A549 treated with CpdA at 1 μM for 4 hours (cell line): Measurements from ENCODE around the gene CDIPT. TPM values are rescaled to one million over a fixed set of nuclear protein-coding genes. Genes with fewer than 3 reads are reported as not detected.

ENCODE experiments used
- total RNA-seq: library from RNA; stranded (reverse); fragments of 200-300 nt; extraction: Qiagen RNA extraction; gene quantifications from 5 replicates; pipeline ENCODE4 v1.2.3, GENCODE V29; 2022; ENCODE audit warnings: low read depth

CDIPT gene
- total RNA-seq, result 63.2 to 108 TPM (median 103 TPM) in 5 replicates

GRCh38 chr16:29862884-29863668 lies at the start of gene CDIPT:
CDIPT (minus strand) TSS chr16:29863226; CDS start chr16:29862857, 369 bp downstream.

DNA sequence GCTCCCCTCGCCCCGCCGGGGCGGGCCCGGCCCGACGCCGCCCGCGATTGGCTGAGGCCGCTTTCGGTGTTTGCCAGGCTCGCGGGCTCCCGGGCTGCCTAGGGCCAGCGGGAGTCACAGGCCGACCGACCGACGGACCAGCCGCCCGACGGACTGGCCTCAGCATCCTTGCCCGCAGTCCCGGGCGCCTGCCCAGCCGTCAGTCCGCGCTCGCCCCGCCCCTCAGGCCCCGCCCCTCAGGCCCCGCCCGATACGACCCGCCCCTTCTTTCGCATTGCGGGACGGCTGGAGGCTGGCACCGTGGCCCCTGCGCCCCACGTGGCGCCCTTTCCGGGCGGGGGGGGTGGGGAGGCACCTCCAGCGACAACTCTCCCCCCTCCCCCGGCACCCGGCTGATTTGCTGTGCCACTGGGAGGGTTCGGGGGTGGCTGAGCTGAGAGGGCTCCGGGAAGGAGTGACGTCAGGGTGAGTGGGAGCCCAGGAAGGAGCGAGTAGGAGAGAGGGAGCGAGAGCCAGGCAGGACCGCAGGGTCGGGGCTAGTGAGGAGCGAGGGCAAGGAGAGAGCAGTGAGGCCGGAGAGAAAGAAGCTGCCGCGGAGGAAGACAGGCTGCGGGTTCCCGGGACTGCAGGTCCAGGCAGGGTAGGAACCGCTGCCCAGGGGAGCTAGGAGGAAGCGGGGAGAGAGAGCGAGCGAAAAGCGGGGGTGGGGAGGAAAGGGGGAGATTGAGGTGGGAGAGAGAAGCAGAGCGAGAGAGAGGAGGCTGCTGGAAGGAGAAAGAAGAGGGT lies 37.3 kb upstream of the CDIPT start, which contains the start of gene ASPHD1:
TSS of gene ASPHD1 (plus strand) at position 387 of the 786 bp plus-strand sequence. CDS start 484 bp downstream, outside the sequence.

DNA sequence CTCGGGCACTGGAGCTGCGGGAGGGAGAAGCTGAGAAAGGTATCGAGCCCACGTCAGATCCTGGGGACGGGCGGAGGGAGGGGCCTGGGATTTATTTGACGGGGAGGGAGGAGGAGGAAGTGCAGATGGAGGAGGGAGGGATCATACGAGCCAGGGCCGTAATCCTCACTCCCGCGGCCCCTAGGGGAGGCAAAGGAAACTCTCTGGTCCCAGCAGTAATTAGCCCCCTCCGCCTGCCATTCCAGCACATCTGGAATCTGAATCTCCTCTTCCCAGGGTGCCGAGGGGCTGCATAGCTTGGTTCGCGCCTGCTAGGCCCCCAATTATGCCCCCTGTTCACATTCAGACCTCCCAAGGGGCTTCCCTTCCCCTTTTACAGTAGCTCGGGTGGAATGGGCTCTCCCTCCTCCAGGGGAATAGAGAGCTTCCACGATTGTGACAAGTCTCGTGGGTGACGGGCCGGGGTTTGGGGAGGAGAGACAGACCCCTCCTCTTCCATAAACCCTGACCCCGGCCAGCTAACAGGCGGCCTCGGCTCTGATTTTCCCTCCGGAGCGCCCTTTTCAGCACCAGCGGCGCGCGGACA lies 36.6 kb upstream of the CDIPT start, which contains the start of gene SEZ6L2:
TSS of gene SEZ6L2 (minus strand) at position 35 of the 586 bp plus-strand sequence. CDS start 531 bp downstream, outside the sequence.

GRCh38 chr16:29820271-29820701 lies 42.7 kb downstream of the CDIPT start, which contains the start of gene MVP:
MVP (plus strand) TSS chr16:29820462; CDS start chr16:29830550, 10,088 bp downstream.

DNA sequence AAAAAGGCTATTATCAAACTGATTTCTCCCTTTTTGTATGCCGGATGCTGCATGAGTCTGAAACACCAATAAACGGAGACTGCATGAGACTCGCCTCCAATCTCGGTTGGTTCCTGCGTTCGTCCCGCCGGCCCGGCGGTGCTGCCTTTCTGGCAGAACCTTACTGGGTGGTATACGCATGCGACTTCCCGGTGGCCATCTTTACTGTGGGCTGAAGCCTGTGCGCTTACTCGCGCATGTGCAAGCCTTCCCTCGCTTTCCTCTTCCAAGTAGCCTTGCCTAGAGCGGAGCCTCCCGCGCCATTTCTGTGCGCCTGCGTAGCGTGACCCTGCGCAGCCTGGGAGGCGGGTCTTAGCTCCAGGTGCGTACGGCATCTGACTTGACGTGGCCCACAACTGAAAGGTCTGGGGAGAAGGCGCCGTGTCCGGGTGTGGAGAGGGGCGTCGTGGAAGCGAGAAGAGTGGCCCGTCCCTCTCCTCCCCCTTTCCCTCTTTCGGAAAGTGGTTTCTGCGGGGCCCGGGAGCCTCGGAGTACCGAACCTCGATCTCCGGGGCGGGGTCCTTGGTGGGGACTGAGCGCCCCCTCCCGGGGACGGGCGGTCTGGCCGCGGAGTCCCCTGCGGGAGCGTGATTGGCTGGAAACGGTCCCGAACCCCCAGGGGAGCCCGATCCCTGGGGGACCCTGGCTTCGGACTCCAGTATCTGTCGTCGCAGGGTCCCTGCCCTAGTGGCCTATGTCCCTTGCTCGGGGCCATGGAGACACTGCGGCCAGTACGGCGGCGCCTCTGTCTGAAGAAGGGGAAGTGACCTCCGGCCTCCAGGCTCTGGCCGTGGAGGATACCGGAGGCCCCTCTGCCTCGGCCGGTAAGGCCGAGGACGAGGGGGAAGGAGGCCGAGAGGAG lies 47.0 kb downstream of the CDIPT start, which contains the start of gene PAGR1:
TSS of gene PAGR1 (plus strand) at position 360 of the 901 bp plus-strand sequence. CDS start at position 734, 374 bp downstream.

DNA sequence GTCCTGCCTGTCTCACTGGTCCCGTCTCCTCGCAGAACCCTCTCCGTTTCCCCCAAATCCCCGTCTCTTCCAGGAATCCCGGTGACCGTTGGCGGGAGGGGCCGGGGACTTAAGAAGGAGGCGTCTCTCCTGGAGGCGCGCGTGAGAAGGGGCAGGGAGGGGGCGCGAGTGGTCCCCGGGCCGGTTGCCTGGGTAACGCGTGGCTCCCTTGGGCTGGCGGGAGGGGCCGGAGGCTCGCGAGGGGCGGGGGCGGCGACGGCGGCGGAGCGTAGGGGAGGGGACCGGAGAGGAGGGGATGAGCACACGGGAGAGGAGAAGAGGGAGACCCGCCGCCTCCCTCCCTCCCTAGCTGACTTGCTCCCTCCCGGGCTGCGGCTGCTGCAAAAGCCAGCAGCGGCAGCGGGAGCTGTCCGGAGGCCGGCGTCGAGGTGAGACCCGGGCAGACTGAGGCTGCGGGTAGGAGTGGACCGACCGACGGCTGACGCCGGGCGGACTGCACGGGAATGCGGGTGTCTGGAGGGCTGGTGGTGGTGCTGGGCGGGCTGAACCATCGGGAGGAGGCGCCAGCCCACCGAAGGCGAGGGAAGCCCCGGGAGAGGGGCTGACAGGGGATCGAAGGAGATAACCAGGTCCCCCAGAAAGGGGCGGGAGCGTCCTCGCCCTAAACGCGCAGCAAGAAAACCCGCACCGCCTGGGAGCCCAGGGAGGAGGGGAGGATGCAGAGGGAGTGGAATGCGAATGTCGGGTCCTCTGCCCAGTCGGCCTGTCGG lies 50.9 kb downstream of the CDIPT start, which contains the start of gene PRRT2:
TSS of gene PRRT2 (plus strand) at position 298 of the 770 bp plus-strand sequence. CDS start 862 bp downstream, outside the sequence.

Other genes starting within 250 kb of the CDIPT start
- 0.01 TPM in 1 of 5 replicates, not detected in the others for gene SPN, start 200.0 kb downstream of the CDIPT start, total RNA-seq
- 0.46 to 1.8 TPM (median 0.94 TPM) in 5 replicates for gene QPRT, start 184.0 kb downstream of the CDIPT start, total RNA-seq
- not detected in 5 replicates for gene C16orf54, start 117.2 kb downstream of the CDIPT start, total RNA-seq
- not detected in 5 replicates for gene ZG16, start 85.0 kb downstream of the CDIPT start, total RNA-seq
- 81.9 to 103 TPM (median 93.7 TPM) in 5 replicates for gene KIF22, start 72.5 kb downstream of the CDIPT start, total RNA-seq
- 155 to 199 TPM (median 183 TPM) in 5 replicates for gene MAZ, start 56.7 kb downstream of the CDIPT start, total RNA-seq
- 0.26 to 0.54 TPM (median 0.46 TPM) in 5 replicates for gene PRRT2, start 51.0 kb downstream of the CDIPT start, total RNA-seq
- gene PAGR1, start 47.1 kb downstream of the CDIPT start, total RNA-seq, result 41.2 to 51.3 TPM (median 48.8 TPM) in 5 replicates
- gene MVP, start 42.8 kb downstream of the CDIPT start, total RNA-seq, result 110 to 134 TPM (median 125 TPM) in 5 replicates
- 16.5 to 25.6 TPM (median 21.2 TPM) in 5 replicates for gene SEZ6L2, start 36.3 kb upstream of the CDIPT start, total RNA-seq
- gene ASPHD1, start 37.3 kb upstream of the CDIPT start, total RNA-seq, result 20.9 to 30.7 TPM (median 28.3 TPM) in 5 replicates
- gene KCTD13, start 63.0 kb upstream of the CDIPT start, total RNA-seq, result 15.9 to 22.5 TPM (median 18.2 TPM) in 5 replicates
- gene TMEM219, start 98.9 kb upstream of the CDIPT start, total RNA-seq, result 79.8 to 104 TPM (median 96.6 TPM) in 5 replicates
- gene TAOK2, start 110.6 kb upstream of the CDIPT start, total RNA-seq, result 27.9 to 37.1 TPM (median 33.4 TPM) in 5 replicates
- gene HIRIP3, start 132.4 kb upstream of the CDIPT start, total RNA-seq, result 13.3 to 18.0 TPM (median 15.7 TPM) in 5 replicates
- gene INO80E, start 133.0 kb upstream of the CDIPT start, total RNA-seq, result 103 to 113 TPM (median 109 TPM) in 5 replicates
- gene DOC2A, start 147.8 kb upstream of the CDIPT start, total RNA-seq, result 1.8 to 2.8 TPM (median 2.5 TPM) in 5 replicates
- gene C16orf92, start 160.0 kb upstream of the CDIPT start, total RNA-seq, result not detected in 5 replicates
- 0.23 to 0.58 TPM (median 0.30 TPM) in 5 replicates for gene TLCD3B, start 168.0 kb upstream of the CDIPT start, total RNA-seq
- 1,596 to 1,951 TPM (median 1,926 TPM) in 5 replicates for gene ALDOA, start 202.5 kb upstream of the CDIPT start, total RNA-seq
- 123 to 151 TPM (median 142 TPM) in 5 replicates for gene PPP4C, start 212.8 kb upstream of the CDIPT start, total RNA-seq
- 0.25 to 0.53 TPM (median 0.32 TPM) in 4 of 5 replicates, not detected in the other for gene TBX6, start 228.7 kb upstream of the CDIPT start, total RNA-seq
- gene YPEL3, start 233.0 kb upstream of the CDIPT start, total RNA-seq, result 5.4 to 13.2 TPM (median 10.2 TPM) in 5 replicates